ENCODE data around the gene PDLIM4. TPM values are rescaled to one million over a fixed set of nuclear protein-coding genes. Genes with fewer than 3 reads are reported as not detected.

Gene PDLIM4
- total RNA-seq, 2 experiments from 2014 or later = not detected

Small RNA genes within 50 kb of the gene (microRNA-seq; reads per million reads assigned to microRNA genes)
- not detected for gene MIR6830 (ENCODE audit: borderline microRNAs expressed, borderline replicate concordance)

Other genes with a start within 250 kb of the PDLIM4 start
- gene ACSL6, start 246.0 kb upstream of the PDLIM4 start, total RNA-seq = 1 to 10 TPM; 3.3 to 4.7 TPM
- under 1 TPM; 0.25 to 0.98 TPM for gene IL3, start 197.0 kb upstream of the PDLIM4 start, total RNA-seq
- 10 to 100 TPM; 61.5 to 64.1 TPM for gene CSF2, start 183.9 kb upstream of the PDLIM4 start, total RNA-seq
- gene P4HA2, start 29.8 kb upstream of the PDLIM4 start, total RNA-seq = 10 to 100 TPM; 17.3 to 18.6 TPM
- under 1 TPM; 0.74 to 0.88 TPM for gene SLC22A4, start 36.7 kb downstream of the PDLIM4 start, total RNA-seq
- gene SLC22A5, start 112.0 kb downstream of the PDLIM4 start, total RNA-seq = 1 to 10 TPM; 4.0 to 4.1 TPM
- gene IRF1, start 233.1 kb downstream of the PDLIM4 start, total RNA-seq = 100 to 1,000 TPM; 121 to 128 TPM

Measured in activated CD8-positive, alpha-beta T cell treated with anti-CD3 and anti-CD28 coated beads for 36 hours (primary cell).